ENCODE data around the gene PIP5K1A.

Gene PIP5K1A

GRCh38 chr1:151288502-151288901 lies 90.2 kb downstream of the PIP5K1A start:
- H3K36me3 ChIP-seq (ENCODE audit: control insufficient read depth, insufficient read depth, low read length), result no peaks in the 10 kb centered on the region
- TF ChIP-seq CTCF (IDR thresholded peaks at IDR 0.05), result no peak
- no peak overlapping the region for H3K9ac ChIP-seq

GRCh38 chr1:151289080-151289935 lies 91.0 kb downstream of the PIP5K1A start:
- Histone ChIP-seq H2AFZ (no peak overlapping the region), H3K36me3 (ENCODE audit: control insufficient read depth, insufficient read depth, low read length) (no peaks in the 10 kb centered on the region), H3K27ac (no peak overlapping the region)

More at GRCh38 chr1:151288502-151288901, 90.2 kb downstream of the PIP5K1A start:
- Histone ChIP-seq H3K79me2 (peaks cover 7% of the 10 kb centered on the region), H3K4me3 (ENCODE audit: low read depth, low read length) (no peak overlapping the region), H3K27ac (no peak overlapping the region), H3K9me3 (ENCODE audit: control insufficient read depth, low read length) (no peaks in the 10 kb centered on the region), H2AFZ (no peak overlapping the region), H3K27me3 (ENCODE audit: control insufficient read depth, insufficient read depth, low read length) (no peaks in the 10 kb centered on the region), H3K4me1 (peaks cover 4% of the 10 kb centered on the region), H3K4me2 (ENCODE audit: low read length) (no peak overlapping the region)

GRCh38 chr1:151289991-151290708 lies 91.8 kb downstream of the PIP5K1A start:
- Histone ChIP-seq H2AFZ (no peak overlapping the region), H3K9ac (no peak overlapping the region), H3K27ac (no peak overlapping the region), H3K79me2 (peaks cover 4% of the 10 kb centered on the region), H3K9me3 (ENCODE audit: control insufficient read depth, low read length) (no peaks in the 10 kb centered on the region), H3K4me1 (no peaks in the 10 kb centered on the region), H3K36me3 (ENCODE audit: control insufficient read depth, insufficient read depth, low read length) (no peaks in the 10 kb centered on the region), H3K4me2 (ENCODE audit: low read length) (no peak overlapping the region), H3K27me3 (ENCODE audit: control insufficient read depth, insufficient read depth, low read length) (no peaks in the 10 kb centered on the region), H3K4me3 (ENCODE audit: low read depth, low read length) (no peak overlapping the region)
- no peak for TF ChIP-seq CTCF (IDR thresholded peaks at IDR 0.05)

More at GRCh38 chr1:151289080-151289935, 91.0 kb downstream of the PIP5K1A start:
- Histone ChIP-seq H3K9ac (no peak overlapping the region), H3K4me1 (peaks cover under 1% of the 10 kb centered on the region), H3K9me3 (ENCODE audit: control insufficient read depth, low read length) (no peaks in the 10 kb centered on the region), H3K79me2 (peaks cover 4% of the 10 kb centered on the region), H3K4me3 (ENCODE audit: low read depth, low read length) (no peak overlapping the region), H3K27me3 (ENCODE audit: control insufficient read depth, insufficient read depth, low read length) (no peaks in the 10 kb centered on the region), H3K4me2 (ENCODE audit: low read length) (no peak overlapping the region)
- no peak for TF ChIP-seq CTCF (IDR thresholded peaks at IDR 0.05)

- no peak for TF ChIP-seq CTCF (IDR thresholded peaks at IDR 0.05)
- no peaks in the 10 kb centered on the region for H3K27me3 ChIP-seq (ENCODE audit: control insufficient read depth, insufficient read depth, low read length)
- H3K27ac ChIP-seq, result no peak overlapping the region
- H3K9ac ChIP-seq, result no peak overlapping the region
- no peak overlapping the region for H3K4me3 ChIP-seq (ENCODE audit: low read depth, low read length)
- H3K4me2 ChIP-seq (ENCODE audit: low read length), result no peak overlapping the region
- no peaks in the 10 kb centered on the region for H3K9me3 ChIP-seq (ENCODE audit: control insufficient read depth, low read length)
- peaks cover 4% of the 10 kb centered on the region for H3K79me2 ChIP-seq
- H2AFZ ChIP-seq, result no peak overlapping the region
- no peaks in the 10 kb centered on the region for H3K36me3 ChIP-seq (ENCODE audit: control insufficient read depth, insufficient read depth, low read length)
- no peaks in the 10 kb centered on the region for H3K4me1 ChIP-seq
These were observed 92.5 kb downstream of the PIP5K1A start for GRCh38 chr1:151290709-151291303.

Data from parathyroid adenoma (tissue), 2 donors.